BLaER1 treated with 17β-estradiol and CSF1 and Interleukin-3, amounts not matched to agents 10 nM and 100 nM (cell line): ENCODE results near the gene XAGE2.
"Not testable (repeated sequence)": the region's sequence is repeated elsewhere in the genome, so short reads cannot be mapped to it uniquely, and the experiment has no call there.

Source experiments
- H3K27ac ChIP-seq, 11 experiments: shearing (Covaris generic); formaldehyde crosslinking; 2 replicates each; pipeline ENCODE4 v1.8.1; 2022
- H3K27me3 ChIP-seq, 11 experiments: shearing (Covaris generic); formaldehyde crosslinking; 2 replicates each; pipeline ENCODE4 v1.8.1; 2022
- H3K36me3 ChIP-seq, 11 experiments: shearing (Covaris generic); formaldehyde crosslinking; 2 replicates each; pipeline ENCODE4 v1.8.1; 2022
- H3K4me1 ChIP-seq, 10 experiments: shearing (Covaris generic); formaldehyde crosslinking; 2 replicates each; pipeline ENCODE4 v1.8.1; 2022
- H3K4me2 ChIP-seq, 11 experiments: shearing (Covaris generic); formaldehyde crosslinking; 2 replicates each; pipeline ENCODE4 v1.8.1; 2022
- H3K4me3 ChIP-seq, 10 experiments: shearing (Covaris generic); formaldehyde crosslinking; 2 replicates each; pipeline ENCODE4 v1.8.1; 2022
- H3K9ac ChIP-seq, 11 experiments: shearing (Covaris generic); formaldehyde crosslinking; 2 replicates each; pipeline ENCODE4 v1.8.1; 2022
- H3K9me3 ChIP-seq, 11 experiments: shearing (Covaris generic); formaldehyde crosslinking; replicated peaks in 1 of 11; 2 replicates each; pipeline ENCODE4 v1.8.1; 2022
- H4K20me1 ChIP-seq, 11 experiments: shearing (Covaris generic); formaldehyde crosslinking; 2 replicates each; pipeline ENCODE4 v1.8.1; 2022
- Cebpa-rat ChIP-seq, 11 experiments: shearing (Covaris generic); IDR thresholded peaks; 2 replicates each; pipeline ENCODE4 v1.8.1; 2022

The XAGE2 gene, protein sequence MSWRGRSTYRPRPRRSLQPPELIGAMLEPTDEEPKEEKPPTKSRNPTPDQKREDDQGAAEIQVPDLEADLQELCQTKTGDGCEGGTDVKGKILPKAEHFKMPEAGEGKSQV

DNA sequence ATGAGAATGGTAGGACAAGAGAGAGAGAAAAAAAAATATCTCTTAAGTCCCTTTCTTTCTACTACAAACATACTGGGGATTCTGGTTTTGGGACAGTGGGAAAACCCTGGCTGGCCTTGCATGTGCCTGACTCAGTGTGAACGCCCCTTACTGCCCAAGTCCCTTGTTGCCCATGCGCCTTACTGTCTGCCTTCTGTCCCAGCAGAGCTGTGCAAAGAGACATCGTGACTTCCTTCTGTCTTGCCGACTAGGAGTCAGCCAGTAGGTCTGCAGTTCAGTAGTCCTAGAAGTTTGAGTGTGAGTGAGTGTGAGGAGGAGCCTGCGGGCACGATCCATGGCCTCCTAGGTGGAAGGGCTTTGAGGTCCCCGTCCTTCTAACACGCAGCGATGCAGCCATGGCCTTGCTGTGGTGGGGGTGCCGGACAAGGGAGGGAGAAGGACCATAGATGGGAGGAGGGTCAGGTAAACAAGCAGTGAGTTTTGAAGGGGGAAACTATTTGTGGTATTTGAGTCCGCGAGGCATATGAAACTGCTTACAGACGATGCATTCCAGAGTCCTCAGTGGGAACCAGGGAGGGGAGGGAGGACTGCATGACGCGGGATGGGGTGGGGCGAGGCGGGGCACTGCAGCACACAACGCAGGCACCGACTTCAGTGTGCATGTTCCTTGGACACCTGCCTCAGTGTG is at the start of gene XAGE2:
Gene XAGE2, plus strand, starts transcription at position 654 of the 688 bp plus-strand sequence. CDS start 994 bp downstream, outside the sequence.
- Histone ChIP-seq H3K9ac (no peak within 1 kb of the TSS), H4K20me1 (peaks cover 0 to 3% (median 0%) of the 10 kb centered on the region in 11 experiments; a peak in 3 of 22 replicates), H3K4me1 (no peaks in the 10 kb centered on the region), H3K36me3 (no peaks in the 10 kb centered on the region), H3K4me3 (no peak within 1 kb of the TSS), H3K27ac (no peak within 1 kb of the TSS), H3K27me3 (peaks cover 94 to 100% (median 100%) of the 10 kb centered on the region in 11 experiments), H3K4me2 (no peak within 1 kb of the TSS), H3K9me3 (peaks cover 0 to 33% (median 9%) of the 10 kb centered on the region in 11 experiments; a peak in 10 of 22 replicates)
- no peak for TF ChIP-seq Cebpa-rat (IDR thresholded peaks at IDR 0.05)

DNA sequence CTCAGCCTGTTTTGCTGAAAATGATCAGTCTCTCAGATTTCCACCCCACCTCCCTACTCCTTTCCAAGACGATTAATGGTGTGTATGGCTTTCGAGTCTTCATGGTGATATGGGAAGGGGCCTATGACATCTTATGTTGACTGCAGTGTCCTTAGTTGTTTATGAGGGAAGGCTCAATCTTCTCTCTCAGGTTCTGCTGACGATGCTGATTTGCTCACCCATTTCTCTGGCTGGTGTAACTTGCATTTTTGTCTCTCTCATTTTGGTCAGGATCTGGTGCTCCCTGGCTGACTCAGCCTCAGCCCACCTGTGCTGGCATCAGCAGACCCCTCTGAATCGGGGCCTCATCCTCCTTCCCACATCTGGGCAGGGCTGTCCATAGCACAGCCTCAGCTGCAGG is 31.4 kb upstream of the XAGE2 start:
- H3K27me3 ChIP-seq, result peaks cover 74 to 97% (median 92%) of the 10 kb centered on the region in 11 experiments

DNA sequence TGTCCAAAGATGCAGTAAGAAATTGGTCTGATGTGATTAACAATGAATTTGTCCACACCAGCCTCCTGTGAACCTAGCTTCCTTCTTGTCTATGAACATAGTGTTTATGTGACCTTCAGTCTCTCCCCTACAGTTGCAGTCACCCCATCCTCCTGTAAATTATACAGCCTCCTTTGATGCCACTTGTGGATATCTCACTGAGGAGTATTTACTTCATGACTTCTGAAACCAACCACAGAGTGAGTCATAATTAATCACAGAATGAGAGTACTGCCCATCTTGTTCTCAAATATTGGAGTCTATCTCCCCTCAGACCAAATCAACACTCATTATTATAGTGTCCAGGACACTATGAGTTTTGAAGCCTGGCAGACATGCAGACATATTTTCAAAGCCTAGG is 27.3 kb upstream of the XAGE2 start:
- H3K4me1 ChIP-seq, result no peaks in the 10 kb centered on the region
- H3K9ac ChIP-seq, result no peak overlapping the region
- no peak overlapping the region for H3K4me2 ChIP-seq
- H3K36me3 ChIP-seq, result no peaks in the 10 kb centered on the region
- H4K20me1 ChIP-seq, result peaks cover 0 to 5% (median 0%) of the 10 kb centered on the region in 11 experiments; a peak in 5 of 22 replicates
- H3K9me3 ChIP-seq, result no peaks in the 10 kb centered on the region
- H3K27me3 ChIP-seq, result peaks cover 62 to 94% (median 90%) of the 10 kb centered on the region in 11 experiments
- no peak overlapping the region for H3K27ac ChIP-seq
- TF ChIP-seq Cebpa-rat (IDR thresholded peaks at IDR 0.05), result no peak
- no peak overlapping the region for H3K4me3 ChIP-seq

More for the DNA sequence above, 31.4 kb upstream of the XAGE2 start:
- no peak for TF ChIP-seq Cebpa-rat (IDR thresholded peaks at IDR 0.05)
- Histone ChIP-seq H3K27ac (no peak overlapping the region), H3K36me3 (no peaks in the 10 kb centered on the region), H3K4me2 (no peak overlapping the region), H3K4me1 (no peaks in the 10 kb centered on the region), H3K9ac (no peak overlapping the region), H4K20me1 (no peaks in the 10 kb centered on the region; a peak in 1 of 22 replicates), H3K9me3 (peaks cover 10 to 21% (median 18%) of the 10 kb centered on the region in 11 experiments), H3K4me3 (no peak overlapping the region)

DNA sequence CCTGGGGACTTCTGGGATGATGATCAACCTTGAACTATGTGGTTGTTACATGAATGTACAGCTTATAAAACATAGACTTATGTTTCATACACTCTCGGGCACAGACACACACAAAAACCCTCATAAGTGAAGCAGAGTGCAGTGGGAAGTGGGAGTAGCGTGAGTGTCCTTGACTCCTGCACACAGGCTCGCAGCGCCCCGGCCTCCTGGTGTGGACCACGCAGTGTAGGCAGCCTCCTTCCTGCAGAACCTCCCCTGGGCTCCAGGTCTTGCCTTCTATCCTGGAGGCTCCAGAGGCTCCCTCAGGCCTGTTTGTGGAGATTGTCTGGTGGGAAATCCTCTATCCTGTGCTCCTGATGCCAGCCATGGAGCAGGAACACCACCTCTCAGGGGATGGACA is 25.7 kb upstream of the XAGE2 start:
- H3K4me3 ChIP-seq, result not testable (repeated sequence)

DNA sequence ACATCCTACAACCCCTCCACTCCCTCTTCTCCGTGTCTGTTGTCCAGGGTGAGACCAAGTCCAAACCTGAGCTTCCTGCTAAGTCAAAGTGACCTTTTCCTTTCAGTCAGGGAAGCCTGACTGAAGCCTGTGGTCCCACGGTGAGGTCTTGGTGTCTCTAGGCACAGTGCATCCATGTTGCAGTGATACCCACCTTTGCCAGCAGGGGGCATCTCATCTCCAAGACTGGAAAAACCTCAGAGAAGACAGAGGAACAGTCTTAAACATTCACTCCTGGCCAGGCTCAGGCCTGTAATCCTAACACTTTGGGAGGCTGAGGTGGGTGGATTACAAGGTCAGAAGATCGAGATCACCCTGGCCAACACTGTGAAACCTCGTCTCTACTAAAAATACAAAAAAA is 23.4 kb upstream of the XAGE2 start:
- not testable (repeated sequence) for H3K9me3 ChIP-seq, H3K4me3 ChIP-seq, H3K4me2 ChIP-seq, H3K27ac ChIP-seq, H3K9ac ChIP-seq, H3K36me3 ChIP-seq, H3K4me1 ChIP-seq, H4K20me1 ChIP-seq
- H3K27me3 ChIP-seq, result peaks cover 65 to 94% (median 91%) of the 10 kb centered on the region in 11 experiments

More for the DNA sequence above, 25.7 kb upstream of the XAGE2 start:
- H3K9ac ChIP-seq, H3K9me3 ChIP-seq, H3K36me3 ChIP-seq, H3K4me2 ChIP-seq, H3K4me1 ChIP-seq, H4K20me1 ChIP-seq, H3K27ac ChIP-seq: not testable (repeated sequence)
- H3K27me3 ChIP-seq, result peaks cover 62 to 94% (median 89%) of the 10 kb centered on the region in 11 experiments

DNA sequence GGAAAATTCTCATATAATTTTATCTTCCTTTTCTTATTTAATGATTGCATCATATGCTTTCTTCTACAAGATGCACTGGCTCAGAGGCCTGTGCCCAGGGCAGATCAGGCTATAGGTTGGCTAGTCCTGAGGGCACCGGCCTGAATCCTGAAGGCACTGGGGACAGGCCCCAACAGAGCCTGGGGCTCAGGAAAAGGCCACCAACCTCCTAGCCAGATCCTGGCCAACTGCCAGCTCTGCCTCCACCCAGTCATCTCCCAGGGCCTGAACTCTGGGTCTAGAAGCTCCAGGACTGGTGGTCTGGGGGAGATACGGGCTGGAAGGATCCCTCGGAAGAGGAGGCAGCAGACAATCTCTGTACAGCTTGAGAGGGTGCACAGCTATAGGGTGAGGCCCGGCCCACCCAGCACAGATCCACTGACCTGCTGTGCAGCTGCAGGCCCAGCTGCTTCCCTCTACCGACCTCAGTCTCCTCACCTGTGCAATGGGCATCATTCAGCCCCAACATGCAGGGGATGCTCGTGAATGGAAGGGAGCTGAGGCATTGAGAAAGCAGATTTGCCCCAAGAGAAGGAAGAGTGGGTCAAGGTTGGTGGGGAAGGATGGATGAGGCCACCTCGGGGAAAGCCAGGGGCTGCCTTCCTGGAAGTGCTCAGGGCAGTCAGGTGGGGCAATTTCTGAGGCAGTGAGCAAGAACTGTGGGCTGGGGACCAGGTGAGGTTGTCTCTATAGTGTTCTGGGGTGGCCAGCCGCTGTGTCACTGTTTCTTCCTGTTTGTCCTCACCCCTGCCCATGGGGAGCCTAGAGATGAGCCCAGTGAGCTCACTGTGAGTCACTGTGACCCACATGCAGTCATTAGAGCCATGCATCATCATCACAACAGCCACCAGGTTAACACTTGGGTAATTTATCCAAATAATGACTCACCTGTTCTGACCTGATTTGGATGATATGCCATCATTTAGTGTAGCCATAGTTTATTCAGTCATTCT is 22.4 kb upstream of the XAGE2 start:
- Histone ChIP-seq H3K4me3 (no peak overlapping the region), H3K4me2 (no peak overlapping the region), H4K20me1 (peaks cover 0 to 7% (median 0%) of the 10 kb centered on the region in 11 experiments; a peak in 4 of 22 replicates), H3K4me1 (no peaks in the 10 kb centered on the region), H3K27me3 (peaks cover 72 to 94% (median 91%) of the 10 kb centered on the region in 11 experiments), H3K9me3 (no peaks in the 10 kb centered on the region), H3K36me3 (no peaks in the 10 kb centered on the region), H3K27ac (no peak overlapping the region), H3K9ac (no peak overlapping the region)
- TF ChIP-seq Cebpa-rat (IDR thresholded peaks at IDR 0.05), result peak in 3 of 11 experiments; percentile 31 to 37 (median 33); a peak in 1 of 22 replicates

DNA sequence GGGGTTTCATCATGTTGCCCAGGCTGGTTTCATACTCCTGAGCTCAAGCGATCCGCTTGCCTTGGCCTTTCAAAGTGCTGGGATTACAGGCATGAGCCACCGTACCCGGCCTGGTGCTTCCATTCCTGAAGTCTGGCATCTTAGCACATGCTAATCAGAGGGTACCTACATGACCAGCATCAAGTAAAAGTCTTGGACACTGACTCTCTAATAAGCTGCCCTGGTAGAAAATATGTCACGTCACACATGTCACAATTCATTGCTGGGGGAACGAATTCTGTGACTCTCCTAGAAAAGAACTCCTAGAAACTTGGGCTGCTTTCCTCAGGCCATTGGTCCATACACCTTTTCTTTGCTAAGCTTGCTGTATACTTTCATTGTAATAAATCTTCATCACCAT is 19.1 kb upstream of the XAGE2 start:
- Histone ChIP-seq H3K27ac (no peak overlapping the region), H3K4me1 (no peaks in the 10 kb centered on the region), H3K9me3 (no peaks in the 10 kb centered on the region), H4K20me1 (peaks cover 0 to 7% (median 0%) of the 10 kb centered on the region in 11 experiments; a peak in 4 of 22 replicates), H3K4me3 (no peak overlapping the region), H3K9ac (no peak overlapping the region), H3K36me3 (no peaks in the 10 kb centered on the region), H3K27me3 (peaks cover 93 to 100% (median 100%) of the 10 kb centered on the region in 11 experiments), H3K4me2 (no peak overlapping the region)
- no peak for TF ChIP-seq Cebpa-rat (IDR thresholded peaks at IDR 0.05)

DNA sequence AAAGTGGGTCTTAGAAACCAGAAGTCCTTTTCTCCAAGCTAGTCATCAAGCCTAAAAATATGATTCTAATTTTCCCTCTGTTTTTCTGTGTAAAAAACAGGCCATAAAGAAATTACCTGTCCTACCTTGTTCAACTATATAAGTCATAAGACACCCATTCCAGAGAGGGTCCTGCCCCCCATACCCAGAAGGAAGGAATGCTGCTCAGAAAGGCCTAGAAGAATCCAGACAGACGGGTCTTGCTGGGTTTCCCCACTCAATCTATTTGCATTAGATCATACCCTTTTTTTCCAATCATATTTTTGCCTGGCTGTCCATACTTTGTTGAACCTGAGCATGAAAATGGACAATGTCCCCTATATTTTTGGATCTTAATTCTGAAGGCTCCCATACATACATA is 16.3 kb upstream of the XAGE2 start:
- Histone ChIP-seq H3K36me3 (no peaks in the 10 kb centered on the region), H3K9me3 (no peaks in the 10 kb centered on the region), H4K20me1 (no peaks in the 10 kb centered on the region; a peak in 2 of 22 replicates), H3K4me3 (no peak overlapping the region), H3K27ac (no peak overlapping the region), H3K4me1 (no peaks in the 10 kb centered on the region), H3K9ac (no peak overlapping the region), H3K27me3 (peaks cover 88 to 99% (median 95%) of the 10 kb centered on the region in 11 experiments), H3K4me2 (no peak overlapping the region)
- TF ChIP-seq Cebpa-rat (IDR thresholded peaks at IDR 0.05), result no peak

DNA sequence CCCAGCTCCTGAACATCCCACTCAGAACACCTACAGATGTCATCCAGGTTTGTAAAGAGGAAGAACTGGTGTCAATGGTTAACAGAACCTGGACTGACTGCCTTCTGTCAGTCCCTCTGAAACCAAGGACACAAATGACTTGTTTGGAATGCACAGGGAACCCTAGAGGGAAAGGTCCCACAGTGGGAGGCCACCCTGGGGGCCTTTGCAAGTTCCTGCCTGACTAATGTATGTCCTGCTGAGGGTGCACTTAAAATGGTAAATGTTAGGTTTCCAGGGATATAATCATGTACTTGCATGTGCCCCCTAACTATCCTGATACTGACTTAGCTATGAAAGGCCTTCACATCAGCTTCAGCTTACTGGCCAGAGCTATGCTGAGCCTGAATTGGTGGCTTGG is 15.0 kb upstream of the XAGE2 start:
- H3K27me3 ChIP-seq, result peaks cover 87 to 98% (median 96%) of the 10 kb centered on the region in 11 experiments
- no peak overlapping the region for H3K27ac ChIP-seq
- H3K36me3 ChIP-seq, result no peaks in the 10 kb centered on the region
- no peak overlapping the region for H3K9ac ChIP-seq
- no peak overlapping the region for H3K4me3 ChIP-seq
- no peak for TF ChIP-seq Cebpa-rat (IDR thresholded peaks at IDR 0.05)
- H3K4me2 ChIP-seq, result no peak overlapping the region
- H3K4me1 ChIP-seq, result no peaks in the 10 kb centered on the region
- H4K20me1 ChIP-seq, result no peaks in the 10 kb centered on the region; a peak in 2 of 22 replicates
- H3K9me3 ChIP-seq, result no peaks in the 10 kb centered on the region
